Endothelial cell of umbilical vein (primary cell): Measurements from ENCODE around the gene MT1G. TPM values are rescaled to one million over a fixed set of nuclear protein-coding genes. Genes with fewer than 3 reads are reported as not detected.
A peak's percentile ranks its signal among the peaks of the same experiment; 100 is the strongest.

ENCODE experiments used
- BruUV-seq: library from RNA; stranded (reverse); fragments of 400-500 nt; replicated peaks from 2 replicates; lab custom pipeline; 2021; lab: Mats Ljungman, UMichigan
- CTCF ChIA-PET: fragments of 300-600, 350-600 bp; sonication (Branson Sonifier 250); formaldehyde crosslinking; loops from one replicate; lab custom pipeline; 2021; ENCODE audit warnings: antibody characterized with exemption, inconsistent platforms; lab: Charles Lee
- POLR2A ChIA-PET: fragments of 300-600, 350-600 bp; sonication (Branson Sonifier 250); formaldehyde crosslinking; loops from one replicate; lab custom pipeline; 2021; ENCODE audit warnings: antibody characterized with exemption, inconsistent platforms; lab: Charles Lee
- DNase-seq: peaks from one replicate; pipeline ENCODE4 v3.0.0-alpha.2; 2011; ENCODE audit warnings: low read depth, low spot score
- FAIRE-seq: peaks from 2 replicates; lab custom pipeline; 2011; peaks lifted over from hg19 to GRCh38; lab: Jason Lieb, UNC
- H2AFZ ChIP-seq: 2 replicates; pipeline ENCODE4 v1.6.0; 2012; ENCODE audit warnings: low read depth, low read length, control low read depth, inconsistent platforms
- H3K27ac ChIP-seq: 2 replicates; pipeline ENCODE4 v1.5.1; 2011; ENCODE audit warnings: low read depth, mild to moderate bottlenecking, control low read depth, low read length, moderate library complexity; ENCODE audit not compliant: insufficient read depth
- H3K27me3 ChIP-seq, 2 experiments: 2 replicates each; pipeline versions ENCODE4 v1.6.0 to v1.6.1; 2011; ENCODE audit warnings: low read length in 2 of 2, mixed read lengths in 1 of 2; ENCODE audit not compliant: control insufficient read depth in 2 of 2, insufficient read depth in 2 of 2
- H3K36me3 ChIP-seq, 2 experiments: 2 replicates in 1 of 2; 3 replicates in 1 of 2; pipeline ENCODE4 v1.5.1; 2011; ENCODE audit warnings: low read length in 2 of 2, mild to moderate bottlenecking in 1 of 2, moderate library complexity in 1 of 2; ENCODE audit not compliant: control insufficient read depth in 2 of 2, insufficient read depth in 2 of 2; ENCODE audit errors: extremely low read depth in 1 of 2
- H3K4me1 ChIP-seq: 3 replicates; pipeline ENCODE4 v1.5.1; 2011; ENCODE audit warnings: mild to moderate bottlenecking, low read length; ENCODE audit not compliant: control insufficient read depth, insufficient read depth; ENCODE audit errors: extremely low read depth
- H3K4me2 ChIP-seq: 2 replicates; pipeline ENCODE4 v1.6.1; 2011; ENCODE audit warnings: low read length, control low read depth, mixed read lengths; ENCODE audit not compliant: insufficient read depth
- H3K4me3 ChIP-seq, 3 experiments: fragments of 200-600 bp in 1 of 3; sonication (generic), shearing (Covaris generic) in 1 of 3; replicated peaks in 1 of 3; 2 replicates each; pipeline ENCODE4 v1.5.1; 2011 to 2016; ENCODE audit warnings: control low read depth in 3 of 3, low read length in 3 of 3, mild to moderate bottlenecking in 2 of 3, inconsistent platforms in 1 of 3, low read depth in 1 of 3, moderate library complexity in 1 of 3; ENCODE audit not compliant: insufficient read depth in 1 of 3
- H3K79me2 ChIP-seq: 2 replicates; pipeline ENCODE4 v1.6.0; 2012; ENCODE audit warnings: low read length, inconsistent platforms; ENCODE audit not compliant: control insufficient read depth, insufficient read depth
- H3K9ac ChIP-seq: replicated peaks from 2 replicates; pipeline ENCODE3; 2011; ENCODE audit warnings: low read length, control low read depth; ENCODE audit not compliant: insufficient read depth; ENCODE audit errors: extremely low read depth
- H3K9me1 ChIP-seq: replicated peaks from 3 replicates; pipeline ENCODE4 v1.6.0; 2011; ENCODE audit warnings: mild to moderate bottlenecking, low read length; ENCODE audit not compliant: control insufficient read depth, insufficient read depth; ENCODE audit errors: extremely low read depth
- H3K9me3 ChIP-seq: replicated peaks from 2 replicates; pipeline ENCODE4 v1.5.1; 2012; ENCODE audit warnings: low read length, inconsistent platforms; ENCODE audit not compliant: control insufficient read depth, insufficient read depth
- H4K20me1 ChIP-seq: replicated peaks from 2 replicates; pipeline ENCODE3; 2011; ENCODE audit warnings: mild to moderate bottlenecking, low read length; ENCODE audit not compliant: control insufficient read depth, insufficient read depth; ENCODE audit errors: extremely low read depth
- CTCF ChIP-seq, 2 donors: IDR thresholded peaks; 1 replicate in 1 of 2; 2 replicates in 1 of 2; pipeline ENCODE4 v1.5.1; 2011; ENCODE audit warnings: low read length in 2 of 2, mild to moderate bottlenecking in 2 of 2, moderate library complexity in 2 of 2, control low read depth in 1 of 2, inconsistent platforms in 1 of 2, low read depth in 1 of 2; ENCODE audit not compliant: insufficient read depth in 1 of 2; ENCODE audit errors: extremely low read depth in 1 of 2
- EZH2 ChIP-seq: IDR thresholded peaks from 2 replicates; pipeline ENCODE4 v1.6.1; 2012; ENCODE audit warnings: borderline replicate concordance, low read depth, mild to moderate bottlenecking, moderate library complexity, low read length, inconsistent platforms; ENCODE audit not compliant: severe bottlenecking
- FOS ChIP-seq: IDR thresholded peaks from 2 replicates; pipeline ENCODE4 v1.6.1; 2011; ENCODE audit warnings: mild to moderate bottlenecking, low read length, moderate library complexity, borderline replicate concordance; ENCODE audit not compliant: insufficient read depth
- GATA2 ChIP-seq: IDR thresholded peaks from 2 replicates; pipeline ENCODE4 v1.7.0; 2011; ENCODE audit warnings: low read depth, mild to moderate bottlenecking, moderate library complexity, mixed read lengths, low read length; ENCODE audit not compliant: insufficient read length, insufficient read depth
- JUN ChIP-seq: IDR thresholded peaks from 2 replicates; pipeline ENCODE4 v1.6.1; 2011; ENCODE audit warnings: borderline replicate concordance, low read depth; ENCODE audit not compliant: insufficient read length, insufficient read depth
- MYC ChIP-seq: IDR thresholded peaks from one replicate; pipeline ENCODE4 v1.6.1; 2011; ENCODE audit warnings: mild to moderate bottlenecking, low read depth, low read length
- POLR2A ChIP-seq: IDR thresholded peaks from 2 replicates; pipeline ENCODE4 v1.6.1; 2012; ENCODE audit warnings: low read depth, mild to moderate bottlenecking, control low read depth, low read length
- POLR2AphosphoS5 ChIP-seq: IDR thresholded peaks from 2 replicates; pipeline ENCODE4 v1.6.1; 2012; ENCODE audit warnings: low read depth, mild to moderate bottlenecking, control low read depth, low read length, moderate library complexity; ENCODE audit not compliant: insufficient read depth
- dilution Hi-C: fragments of 300-500 bp; cut with MboI; formaldehyde crosslinking; loops from one replicate; pipeline ENCODE4 v1.15.0; 2019; ENCODE audit warnings: low sequenced_read_pairs; ENCODE audit not compliant: extremely low pct_ligation_motif_present
- intact Hi-C: fragments of 100-400 bp; cut with micrococcal nuclease; formaldehyde crosslinking; loops from one replicate; pipeline ENCODE4 v1.10.0; 2022
- polyA plus RNA-seq, 4 experiments: library from polyadenylated mRNA; depleted of rRNA in 3 of 4; stranded (reverse) in 3 of 4; unstranded in 1 of 4; fragments of >200 nt; gene quantifications; 2 replicates each; pipeline versions ENCODE4 v1.2.1 to v1.2.3, GENCODE V29; 2011 to 2012; ENCODE audit warnings: missing spikeins in 1 of 4
- total RNA-seq: library from RNA; stranded (reverse); gene quantifications from 2 replicates; pipeline ENCODE4 v1.2.3, GENCODE V29; 2021
- TF ChIP-seq, protein P1 (sequence below): IDR thresholded peaks from 2 replicates; pipeline ENCODE4 v1.6.1; 2011; ENCODE audit not compliant: insufficient read depth, insufficient read length

The MT1G gene
- total and polyA plus RNA-seq, 2 donors (not counting 3 experiments of a cell fraction or from before 2014, with no cell fraction given) = not detected

- intact Hi-C loops = loop anchor here (1.0 kb wide), 2 partner anchors 9 to 18 kb away; no protein-coding TSS in a partner anchor
- H3K9me3 ChIP-seq = no peaks in the 10 kb centered on the region
- no TSS peak for BruUV-seq
Measured at GRCh38 chr16:56625140-56625942, 42.5 kb downstream of the MT1G start, which contains the start of gene MT1E. TSS of gene MT1E (plus strand) at chr16:56625781. CDS start at chr16:56625852, 71 bp downstream.

More at GRCh38 chr16:56625140-56625942, 42.5 kb downstream of the MT1G start, which contains the start of gene MT1E:
- dilution Hi-C loops = no loop called here
- POLR2A ChIA-PET = interaction anchor here (0.6 to 3.3 kb wide), 13 partner anchors 8 to 1079 kb away, joined by 3 to 51 read pairs (median 5); partner anchors contain the start of genes MT1X and MT2A
- Histone ChIP-seq H3K27me3 (no peaks in the 10 kb centered on the region), H3K36me3 (no peaks in the 10 kb centered on the region), H3K4me2 (peak within 1 kb of the TSS; percentile 75), H3K79me2 (peaks cover 12% of the 10 kb centered on the region), H3K4me1 (peaks cover 12% of the 10 kb centered on the region), H2AFZ (peak within 1 kb of the TSS; percentile 90), H3K4me3 (peak within 1 kb of the TSS; percentile 21 to 74 (median 64)), H3K9me1 (no peaks in the 10 kb centered on the region), H3K27ac (peak within 1 kb of the TSS; percentile 61), H4K20me1 (no peaks in the 10 kb centered on the region), H3K9ac (peak within 1 kb of the TSS; percentile 68)
- TF ChIP-seq POLR2AphosphoS5 (peak; percentile 100), GATA2 (no peak), MYC (no peak), JUN (no peak), CTCF (IDR thresholded peaks at IDR 0.05; ENCODE audit: extremely low read depth in 1 of 2, insufficient read depth in 1 of 2, low read depth in 1 of 2, low read length in 2 of 2) (no peak), EZH2 (no peak), FOS (no peak), POLR2A (peak; percentile 99)
- TF ChIP-seq, protein P1, sequence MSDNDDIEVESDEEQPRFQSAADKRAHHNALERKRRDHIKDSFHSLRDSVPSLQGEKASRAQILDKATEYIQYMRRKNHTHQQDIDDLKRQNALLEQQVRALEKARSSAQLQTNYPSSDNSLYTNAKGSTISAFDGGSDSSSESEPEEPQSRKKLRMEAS = no peak
- CTCF ChIA-PET = interaction anchor here (0.9 to 2.5 kb wide), 7 partner anchors 13 to 76 kb away, joined by 3 to 11 read pairs (median 4); partner anchors contain the start of gene MT2A
- FAIRE-seq (peak; percentile 81), DNase-seq (peak; percentile 54)
